ENCODE results near the gene METTL8. TPM values are rescaled to one million over a fixed set of nuclear protein-coding genes. Genes with fewer than 3 reads are reported as not detected.
A peak's percentile ranks its signal among the peaks of the same experiment; 100 is the strongest.

Gene METTL8
- total RNA-seq, 4 donors from 2014 or later, result 11.4 to 107 (median 15.2) TPM

DNA sequence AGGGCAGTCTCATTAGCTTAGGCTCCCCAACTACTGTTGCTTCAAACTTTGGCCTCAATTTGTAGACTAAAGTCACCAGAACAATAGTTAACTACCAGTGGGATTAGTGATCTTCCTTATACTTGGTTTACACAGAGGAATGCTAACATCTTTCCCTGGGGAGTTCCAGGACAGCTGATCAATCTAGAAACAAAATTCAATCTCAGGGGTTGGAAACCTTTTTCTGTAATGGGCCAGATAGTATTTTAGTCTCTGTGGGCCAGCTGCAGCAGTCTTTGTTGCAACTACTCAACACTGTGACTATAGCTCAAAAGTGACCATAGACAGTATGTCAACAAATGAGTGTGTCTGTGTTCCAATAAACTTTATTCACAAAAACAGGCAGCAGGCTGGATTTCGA lies 85.7 kb downstream of the METTL8 start:
- TF ChIP-seq POLR2A (IDR thresholded peaks at IDR 0.05), result no peak
- TF ChIP-seq, protein P1, sequence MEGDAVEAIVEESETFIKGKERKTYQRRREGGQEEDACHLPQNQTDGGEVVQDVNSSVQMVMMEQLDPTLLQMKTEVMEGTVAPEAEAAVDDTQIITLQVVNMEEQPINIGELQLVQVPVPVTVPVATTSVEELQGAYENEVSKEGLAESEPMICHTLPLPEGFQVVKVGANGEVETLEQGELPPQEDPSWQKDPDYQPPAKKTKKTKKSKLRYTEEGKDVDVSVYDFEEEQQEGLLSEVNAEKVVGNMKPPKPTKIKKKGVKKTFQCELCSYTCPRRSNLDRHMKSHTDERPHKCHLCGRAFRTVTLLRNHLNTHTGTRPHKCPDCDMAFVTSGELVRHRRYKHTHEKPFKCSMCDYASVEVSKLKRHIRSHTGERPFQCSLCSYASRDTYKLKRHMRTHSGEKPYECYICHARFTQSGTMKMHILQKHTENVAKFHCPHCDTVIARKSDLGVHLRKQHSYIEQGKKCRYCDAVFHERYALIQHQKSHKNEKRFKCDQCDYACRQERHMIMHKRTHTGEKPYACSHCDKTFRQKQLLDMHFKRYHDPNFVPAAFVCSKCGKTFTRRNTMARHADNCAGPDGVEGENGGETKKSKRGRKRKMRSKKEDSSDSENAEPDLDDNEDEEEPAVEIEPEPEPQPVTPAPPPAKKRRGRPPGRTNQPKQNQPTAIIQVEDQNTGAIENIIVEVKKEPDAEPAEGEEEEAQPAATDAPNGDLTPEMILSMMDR (IDR thresholded peaks at IDR 0.05), result no peak
- Histone ChIP-seq H3K27ac (peak overlapping the region in 1 of 4 donors; percentile 47), H3K4me1 (peaks cover 0 to 10% (median 4%) of the 10 kb centered on the region in 4 donors), H3K4me3 (no peak overlapping the region), H3K36me3 (no peaks in the 10 kb centered on the region), H3K27me3 (no peaks in the 10 kb centered on the region), H3K9me3 (no peaks in the 10 kb centered on the region)
- no peak for DNase-seq

DNA sequence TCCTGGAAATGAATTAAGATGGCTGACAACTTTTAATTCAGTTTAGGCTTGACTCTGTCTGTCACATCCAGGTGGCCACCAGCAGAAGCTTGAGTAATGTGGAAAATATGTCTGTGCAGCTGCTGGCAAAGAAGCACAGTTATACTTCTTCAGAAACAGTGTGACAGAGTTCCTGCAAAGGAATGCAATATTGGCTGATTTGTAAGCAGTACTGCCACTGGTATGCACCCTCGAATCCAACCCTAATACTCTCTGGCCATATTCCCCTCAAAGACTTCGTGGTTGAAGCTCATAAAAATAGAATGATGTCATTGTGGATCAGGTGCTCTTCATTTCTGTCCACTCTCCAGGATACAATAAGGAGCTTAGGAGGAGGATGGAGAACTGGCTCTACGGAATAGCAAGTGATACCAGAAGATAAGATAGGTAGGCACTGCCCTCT lies 86.2 kb downstream of the METTL8 start:
- no peaks in the 10 kb centered on the region for H3K27me3 ChIP-seq
- no peak overlapping the region for H3K4me3 ChIP-seq
- no peaks in the 10 kb centered on the region for H3K36me3 ChIP-seq
- H3K4me1 ChIP-seq, result peaks cover 0 to 10% (median 4%) of the 10 kb centered on the region in 4 donors
- no peaks in the 10 kb centered on the region for H3K9me3 ChIP-seq
- TF ChIP-seq, protein P1 (IDR thresholded peaks at IDR 0.05), result no peak
- no peak for TF ChIP-seq POLR2A (IDR thresholded peaks at IDR 0.05)
- DNase-seq, result no peak
- H3K27ac ChIP-seq, result peak overlapping the region in 1 of 4 donors; percentile 47

DNA sequence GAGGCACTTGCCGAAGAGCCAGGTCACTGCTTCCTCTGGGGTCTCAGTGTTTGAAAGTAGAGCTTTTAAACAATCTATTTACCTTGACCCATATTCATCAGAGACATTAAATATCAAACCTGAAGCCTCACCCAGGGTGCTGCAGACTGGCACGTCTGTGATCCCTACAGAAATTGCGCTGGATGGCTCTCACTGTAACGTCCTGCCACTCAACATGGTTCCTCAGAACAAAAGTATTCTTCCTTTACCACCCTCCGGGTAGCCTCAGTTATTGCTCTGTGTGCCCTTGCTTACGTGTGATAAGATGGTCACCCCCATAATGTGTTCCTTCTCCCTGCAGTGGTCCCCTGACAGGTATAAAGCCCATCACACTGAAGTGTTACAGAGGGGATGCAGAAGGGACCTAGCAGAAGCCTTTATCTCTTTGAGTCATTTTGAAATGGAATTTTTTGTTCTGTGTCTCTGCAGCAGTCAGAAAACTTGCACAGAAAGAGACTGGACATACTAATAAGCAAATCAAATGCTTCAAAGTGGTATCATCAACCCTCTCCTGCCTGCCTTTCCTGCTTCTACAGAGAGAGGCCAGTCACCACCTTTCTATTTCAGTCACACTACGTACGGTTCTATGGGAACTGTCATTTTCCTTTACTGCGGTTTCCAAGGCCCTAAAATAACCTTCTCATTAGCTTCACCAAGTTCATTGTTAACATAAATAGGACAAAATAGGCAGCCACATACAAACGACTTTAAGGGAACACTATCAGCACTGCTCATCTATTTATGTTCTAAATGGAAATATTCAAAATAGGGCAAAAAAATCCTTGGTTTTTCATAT lies 86.8 kb downstream of the METTL8 start:
- DNase-seq, result no peak
- no peak overlapping the region for H3K4me3 ChIP-seq
- no peaks in the 10 kb centered on the region for H3K9me3 ChIP-seq
- no peaks in the 10 kb centered on the region for H3K27me3 ChIP-seq
- H3K27ac ChIP-seq, result peak overlapping the region in 1 of 4 donors; percentile 47
- H3K36me3 ChIP-seq, result no peaks in the 10 kb centered on the region
- TF ChIP-seq, protein P1 (IDR thresholded peaks at IDR 0.05), result peak in 1 of 6 experiments; percentile 5
- no peak for TF ChIP-seq POLR2A (IDR thresholded peaks at IDR 0.05)
- H3K4me1 ChIP-seq, result peaks cover 0 to 10% (median 4%) of the 10 kb centered on the region in 4 donors

DNA sequence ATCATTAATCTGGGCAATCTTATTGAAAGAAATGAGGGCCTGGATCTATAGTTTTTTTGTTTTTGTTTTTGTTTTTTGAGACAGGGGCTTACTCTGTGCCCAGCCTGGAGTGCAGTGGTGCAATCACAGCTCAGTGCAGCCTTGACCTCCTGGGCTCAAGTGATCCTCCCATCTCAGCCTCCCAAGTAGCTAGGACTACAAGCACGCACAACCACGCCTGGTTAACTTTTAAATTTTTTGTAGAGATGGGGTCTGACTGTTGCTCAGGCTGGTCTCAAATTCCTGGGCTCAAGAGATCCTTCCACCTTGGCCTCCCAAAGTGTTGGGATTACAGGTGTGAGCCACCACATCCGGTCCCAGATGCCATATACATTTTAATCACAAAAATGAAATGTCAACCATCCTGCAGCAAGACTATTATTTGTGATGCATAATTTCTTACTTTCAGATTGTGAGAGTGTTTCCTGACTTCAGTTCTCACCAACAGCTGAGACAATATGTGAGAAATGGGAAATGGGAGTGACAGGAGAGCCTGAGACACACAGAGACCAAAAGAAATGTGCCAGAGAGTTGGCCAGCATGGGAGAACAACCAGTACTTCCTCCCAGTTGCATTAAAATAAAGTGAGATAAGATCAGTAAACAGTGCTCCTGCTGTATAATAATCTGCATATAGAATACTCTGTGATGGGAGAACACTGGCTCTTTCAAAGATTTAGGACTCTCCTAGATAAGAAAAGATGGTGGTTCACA lies 87.6 kb downstream of the METTL8 start:
- TF ChIP-seq, protein P1 (IDR thresholded peaks at IDR 0.05), result no peak
- TF ChIP-seq POLR2A (IDR thresholded peaks at IDR 0.05), result no peak
- Histone ChIP-seq H3K4me1 (peaks cover 0 to 10% (median 4%) of the 10 kb centered on the region in 4 donors), H3K36me3 (no peaks in the 10 kb centered on the region), H3K27me3 (no peaks in the 10 kb centered on the region), H3K27ac (no peak overlapping the region), H3K9me3 (no peaks in the 10 kb centered on the region), H3K4me3 (no peak overlapping the region)
- no peak for DNase-seq

DNA sequence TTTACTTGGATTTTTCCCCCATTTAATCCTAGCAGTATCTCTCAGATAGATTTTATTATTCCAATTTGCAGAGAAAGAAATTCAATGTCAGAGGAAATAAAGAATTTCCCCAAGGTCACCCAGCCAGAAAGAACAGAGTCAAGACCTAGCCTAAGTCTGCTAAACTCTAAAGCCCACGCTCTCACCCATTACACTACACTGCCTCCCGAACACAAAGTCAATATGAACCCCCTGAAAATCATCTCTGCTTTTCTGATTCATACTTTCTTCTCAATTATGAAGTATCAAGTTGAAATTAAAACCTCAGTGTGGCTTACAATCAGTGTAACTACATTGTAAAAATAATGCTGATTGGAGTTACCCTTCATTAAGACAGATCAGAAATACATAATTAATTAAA lies 89.6 kb downstream of the METTL8 start:
- Histone ChIP-seq H3K4me3 (no peak overlapping the region), H3K36me3 (no peaks in the 10 kb centered on the region), H3K9me3 (no peaks in the 10 kb centered on the region), H3K27me3 (no peaks in the 10 kb centered on the region), H3K4me1 (peaks cover 0 to 10% (median 4%) of the 10 kb centered on the region in 4 donors), H3K27ac (no peak overlapping the region)
- DNase-seq, result no peak
- no peak for TF ChIP-seq POLR2A (IDR thresholded peaks at IDR 0.05)
- TF ChIP-seq, protein P1 (IDR thresholded peaks at IDR 0.05), result no peak
